ENCODE data around the gene TMEM132D. TPM values are rescaled to one million over a fixed set of nuclear protein-coding genes. Genes with fewer than 3 reads are reported as not detected.

TMEM132D gene
- total RNA-seq, 2 donors from 2014 or later: 4.4 to 14.2 TPM

- no peak overlapping the region for H3K27ac Mint-ChIP-seq
- H3K9me3 Mint-ChIP-seq: peaks cover 25% of the 10 kb centered on the region
- H3K36me3 ChIP-seq (ENCODE audit: control insufficient read depth, insufficient read depth, low read length): no peaks in the 10 kb centered on the region
- peaks cover 20% of the 10 kb centered on the region for H3K36me3 Mint-ChIP-seq (ENCODE audit: low read depth)
- H3K27me3 Mint-ChIP-seq (ENCODE audit: insufficient read depth): no peaks in the 10 kb centered on the region
- no peak for TF ChIP-seq CTCF (conservative IDR thresholded peaks at IDR 0.05)
- no peak overlapping the region for H3K9ac ChIP-seq (ENCODE audit: extremely low read depth, low read length, poor library complexity, severe bottlenecking)
- no peak overlapping the region for H3K4me3 Mint-ChIP-seq
- H3K4me1 Mint-ChIP-seq: no peaks in the 10 kb centered on the region
- H3K4me3 ChIP-seq (ENCODE audit: low read length): no peak overlapping the region
- peaks cover 2% of the 10 kb centered on the region for H3K27me3 ChIP-seq (ENCODE audit: control insufficient read depth, insufficient read depth, low read length, poor library complexity, severe bottlenecking)
- WGBS, 2 experiments (ENCODE audit: insufficient coverage in 1 of 2, insufficient read length in 1 of 2): 95 to 100% methylated on average over 4 of the region's 6 CpGs
- H3K4me1 ChIP-seq (ENCODE audit: control insufficient read depth, insufficient read depth, low read length): no peaks in the 10 kb centered on the region
- no peak overlapping the region for H3K27ac ChIP-seq (ENCODE audit: low read depth, low read length)
- peaks cover 9% of the 10 kb centered on the region for H3K9me3 ChIP-seq (ENCODE audit: control insufficient read depth, low read length)
- DNase-seq: no peak
Measured at GRCh38 chr12:129665414-129665813, 238.4 kb downstream of the TMEM132D start.

GRCh38 chr12:129662234-129662633, 241.6 kb downstream of the TMEM132D start:
- DNase-seq: no peak
- Mint-ChIP-seq H3K27ac (no peak overlapping the region), H3K4me3 (no peak overlapping the region), H3K9me3 (peaks cover 8% of the 10 kb centered on the region), H3K4me1 (peaks cover 14% of the 10 kb centered on the region), H3K36me3 (ENCODE audit: low read depth) (peaks cover 17% of the 10 kb centered on the region), H3K27me3 (ENCODE audit: insufficient read depth) (no peaks in the 10 kb centered on the region)
- Histone ChIP-seq H3K4me1 (ENCODE audit: control insufficient read depth, insufficient read depth, low read length) (peaks cover 6% of the 10 kb centered on the region), H3K27ac (ENCODE audit: low read depth, low read length) (no peak overlapping the region), H3K4me3 (ENCODE audit: low read length) (no peak overlapping the region), H3K9me3 (ENCODE audit: control insufficient read depth, low read length) (peaks cover 5% of the 10 kb centered on the region), H3K9ac (ENCODE audit: extremely low read depth, low read length, poor library complexity, severe bottlenecking) (no peak overlapping the region), H3K27me3 (ENCODE audit: control insufficient read depth, insufficient read depth, low read length, poor library complexity, severe bottlenecking) (peaks cover 5% of the 10 kb centered on the region), H3K36me3 (ENCODE audit: control insufficient read depth, insufficient read depth, low read length) (no peaks in the 10 kb centered on the region)
- no peak for TF ChIP-seq CTCF (conservative IDR thresholded peaks at IDR 0.05)
- WGBS, 2 experiments (ENCODE audit: insufficient coverage in 1 of 2, insufficient read length in 1 of 2): 93 to 98% methylated on average over 8 to 9 of the region's 9 CpGs

- no peak overlapping the region for H3K4me3 ChIP-seq (ENCODE audit: low read length)
- WGBS, 2 experiments (ENCODE audit: insufficient coverage in 1 of 2, insufficient read length in 1 of 2): 74 to 76% methylated on average over 7 of the region's 7 CpGs
- peak; percentile 63 for DNase-seq
- Mint-ChIP-seq H3K9me3 (peaks cover 5% of the 10 kb centered on the region), H3K4me3 (no peak overlapping the region), H3K4me1 (peaks cover 22% of the 10 kb centered on the region), H3K27me3 (ENCODE audit: insufficient read depth) (no peaks in the 10 kb centered on the region), H3K36me3 (ENCODE audit: low read depth) (peaks cover 17% of the 10 kb centered on the region), H3K27ac (no peak overlapping the region)
- no peak overlapping the region for H3K9ac ChIP-seq (ENCODE audit: extremely low read depth, low read length, poor library complexity, severe bottlenecking)
- H3K27me3 ChIP-seq (ENCODE audit: control insufficient read depth, insufficient read depth, low read length, poor library complexity, severe bottlenecking): peaks cover 5% of the 10 kb centered on the region
- no peak for TF ChIP-seq CTCF (conservative IDR thresholded peaks at IDR 0.05)
- H3K36me3 ChIP-seq (ENCODE audit: control insufficient read depth, insufficient read depth, low read length): no peaks in the 10 kb centered on the region
- no peak overlapping the region for H3K27ac ChIP-seq (ENCODE audit: low read depth, low read length)
- H3K4me1 ChIP-seq (ENCODE audit: control insufficient read depth, insufficient read depth, low read length): peaks cover 8% of the 10 kb centered on the region
- peaks cover 5% of the 10 kb centered on the region for H3K9me3 ChIP-seq (ENCODE audit: control insufficient read depth, low read length)
Measured at GRCh38 chr12:129660946-129661345, 242.9 kb downstream of the TMEM132D start.
